HUES64 (cell line): Measurements from ENCODE around the gene PAGE4. TPM values are rescaled to one million over a fixed set of nuclear protein-coding genes. Genes with fewer than 3 reads are reported as not detected.

Experiments used
- H3K27ac ChIP-seq: 2 replicates; pipeline ENCODE4 v1.7.0; 2013; ENCODE audit warnings: low read depth, low read length, inconsistent platforms
- H3K27me3 ChIP-seq: 2 replicates; pipeline ENCODE4 v1.6.1; 2013; ENCODE audit warnings: mild to moderate bottlenecking, low read length; ENCODE audit not compliant: insufficient read depth
- H3K36me3 ChIP-seq: 2 replicates; pipeline ENCODE4 v1.6.1; 2013; ENCODE audit warnings: mild to moderate bottlenecking, low read length; ENCODE audit not compliant: insufficient read depth
- H3K4me1 ChIP-seq: 2 replicates; pipeline ENCODE4 v1.6.1; 2013; ENCODE audit warnings: mild to moderate bottlenecking, low read length, moderate library complexity; ENCODE audit not compliant: insufficient read depth
- H3K4me3 ChIP-seq: 2 replicates; pipeline ENCODE4 v1.5.1; 2013; ENCODE audit warnings: mild to moderate bottlenecking, low read length, moderate library complexity
- H3K9ac ChIP-seq: 2 replicates; pipeline ENCODE4 v1.6.1; 2013; ENCODE audit warnings: mild to moderate bottlenecking, low read depth, low read length
- H3K9me3 ChIP-seq: 2 replicates; pipeline ENCODE4 v1.6.1; 2013; ENCODE audit warnings: low read depth, low read length; ENCODE audit not compliant: insufficient read depth
- WGBS: fragments of 150-250, 120-280 bp; methylation state at CpG from one replicate; pipeline ENCODE4 v1.1.7; 2013; ENCODE audit warnings: missing lambda C conversion rate; 5-methylcytosine and 5-hydroxymethylcytosine counted together
- polyA plus RNA-seq, 2 experiments: library from polyadenylated mRNA; stranded (reverse); fragments of 50-300 nt; gene quantifications; one replicate each; pipeline ENCODE4 v1.2.3, GENCODE V29; 2013

PAGE4 gene
- 0.70 TPM for polyA plus RNA-seq (2013, experiment 1 of 2)
- polyA plus RNA-seq (2013, experiment 2 of 2): not detected

DNA sequence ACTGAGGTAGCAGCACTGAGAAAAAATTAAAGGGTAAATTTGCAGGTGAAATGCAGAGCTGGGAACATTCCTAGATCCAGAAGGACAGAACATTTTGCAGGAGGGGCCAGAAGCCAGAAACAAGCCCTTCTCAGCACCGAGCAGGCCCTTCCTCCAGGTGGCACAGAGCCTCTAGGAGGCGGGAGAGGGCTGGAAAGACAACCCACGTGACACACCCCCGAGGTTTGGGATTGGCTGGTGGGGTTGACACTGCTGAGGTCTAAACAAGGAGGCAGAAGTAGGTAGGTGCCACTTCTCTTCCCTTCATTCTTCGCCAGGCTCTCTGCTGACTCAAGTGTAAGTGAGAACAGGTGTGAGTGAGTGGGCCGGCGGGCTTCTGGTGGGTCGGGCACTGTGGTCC, at the start of gene PAGE4:
Gene PAGE4, plus strand, starts transcription at position 288 of the 400 bp plus-strand sequence. CDS start 1,126 bp downstream, outside the sequence.
- no peak within 1 kb of the TSS for H3K27ac ChIP-seq
- 85% methylated on average over 7 of the region's 8 CpGs for WGBS
- no peak within 1 kb of the TSS for H3K4me3 ChIP-seq
- H3K4me1 ChIP-seq: no peaks in the 10 kb centered on the region
- no peaks in the 10 kb centered on the region for H3K27me3 ChIP-seq
- H3K9me3 ChIP-seq: no peaks in the 10 kb centered on the region
- H3K36me3 ChIP-seq: no peaks in the 10 kb centered on the region
- no peak within 1 kb of the TSS for H3K9ac ChIP-seq

- no peaks in the 10 kb centered on the region for H3K9me3 ChIP-seq
- no peak overlapping the region for H3K9ac ChIP-seq
- H3K36me3 ChIP-seq: no peaks in the 10 kb centered on the region
- 89% methylated on average over 1 of the region's 1 CpG for WGBS
- H3K27ac ChIP-seq: no peak overlapping the region
- no peaks in the 10 kb centered on the region for H3K27me3 ChIP-seq
- no peaks in the 10 kb centered on the region for H3K4me1 ChIP-seq
- H3K4me3 ChIP-seq: no peak overlapping the region
These were observed 44.3 kb upstream of the PAGE4 start for GRCh38 chrX:49784747-49785280.

DNA sequence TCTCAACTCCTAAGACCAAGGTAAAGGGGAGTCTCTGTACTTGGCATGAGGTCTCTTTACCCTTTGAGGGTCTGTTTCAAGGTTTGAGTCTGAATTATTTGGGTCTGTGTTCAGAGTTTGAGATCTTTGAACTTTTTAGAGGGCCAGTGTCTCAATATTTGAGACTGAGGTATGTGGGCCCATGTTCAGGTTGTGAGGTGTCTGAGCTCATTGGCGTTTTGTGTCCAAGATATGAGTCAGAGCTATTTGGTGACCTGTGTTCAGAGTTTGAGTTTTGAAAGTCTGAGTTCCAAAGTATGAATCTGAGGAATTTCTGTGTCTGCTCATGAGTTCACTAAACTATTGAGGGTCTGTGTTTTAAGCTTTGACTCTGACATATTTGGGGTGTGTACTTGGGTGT, 36.7 kb upstream of the PAGE4 start:
- no peaks in the 10 kb centered on the region for H3K4me1 ChIP-seq
- H3K27ac ChIP-seq: no peak overlapping the region
- WGBS: 88% methylated on average over 1 of the region's 1 CpG

GRCh38 chrX:49793686-49794085, 35.4 kb upstream of the PAGE4 start:
- no peaks in the 10 kb centered on the region for H3K27me3 ChIP-seq
- no peaks in the 10 kb centered on the region for H3K4me1 ChIP-seq

More for the DNA sequence above, 36.7 kb upstream of the PAGE4 start:
- H3K36me3 ChIP-seq: no peaks in the 10 kb centered on the region
- H3K27me3 ChIP-seq: no peaks in the 10 kb centered on the region
- no peak overlapping the region for H3K9ac ChIP-seq
- no peak overlapping the region for H3K4me3 ChIP-seq
- no peaks in the 10 kb centered on the region for H3K9me3 ChIP-seq

DNA sequence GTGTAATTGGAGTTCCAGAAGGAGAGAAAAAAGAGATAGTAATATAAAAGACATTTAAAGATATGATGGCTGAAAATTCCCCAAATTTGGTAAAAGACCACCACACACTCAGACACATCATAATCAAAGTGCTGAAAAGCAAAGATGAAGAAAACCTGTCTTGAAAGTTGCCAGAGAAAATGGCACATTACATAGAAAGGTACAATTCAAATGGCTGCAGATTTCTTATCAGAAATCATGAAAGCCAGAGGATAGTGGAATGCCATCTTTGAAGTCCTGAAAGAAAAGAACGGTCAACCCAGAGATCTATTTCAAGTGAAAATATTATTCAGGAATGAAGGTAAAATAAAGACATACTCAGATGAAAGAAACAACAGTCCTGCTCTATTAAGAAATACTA, 29.3 kb upstream of the PAGE4 start:
- Histone ChIP-seq H3K36me3 (no peaks in the 10 kb centered on the region), H3K27me3 (no peaks in the 10 kb centered on the region), H3K9ac (no peak overlapping the region), H3K4me1 (no peaks in the 10 kb centered on the region), H3K4me3 (no peak overlapping the region), H3K9me3 (no peaks in the 10 kb centered on the region), H3K27ac (no peak overlapping the region)
- WGBS: no CpG with 5 or more reads among the region's 1 CpG

More at GRCh38 chrX:49793686-49794085, 35.4 kb upstream of the PAGE4 start:
- no peak overlapping the region for H3K27ac ChIP-seq
- no peak overlapping the region for H3K4me3 ChIP-seq
- no peak overlapping the region for H3K9ac ChIP-seq
- no peaks in the 10 kb centered on the region for H3K9me3 ChIP-seq
- no peaks in the 10 kb centered on the region for H3K36me3 ChIP-seq

- Histone ChIP-seq H3K27ac (no peak overlapping the region), H3K9me3 (no peaks in the 10 kb centered on the region), H3K27me3 (no peaks in the 10 kb centered on the region), H3K4me1 (no peaks in the 10 kb centered on the region), H3K9ac (no peak overlapping the region), H3K4me3 (no peak overlapping the region), H3K36me3 (no peaks in the 10 kb centered on the region)
- 100% methylated on average over 1 of the region's 1 CpG for WGBS
These were observed 19.0 kb upstream of the PAGE4 start for GRCh38 chrX:49809891-49810632.

- Histone ChIP-seq H3K27ac (no peak overlapping the region), H3K9ac (no peak overlapping the region), H3K4me3 (no peak overlapping the region), H3K9me3 (no peaks in the 10 kb centered on the region), H3K27me3 (no peaks in the 10 kb centered on the region), H3K36me3 (no peaks in the 10 kb centered on the region), H3K4me1 (no peaks in the 10 kb centered on the region)
- WGBS: 83% methylated on average over 4 of the region's 4 CpGs
These were observed 16.9 kb upstream of the PAGE4 start for GRCh38 chrX:49812177-49812576.

DNA sequence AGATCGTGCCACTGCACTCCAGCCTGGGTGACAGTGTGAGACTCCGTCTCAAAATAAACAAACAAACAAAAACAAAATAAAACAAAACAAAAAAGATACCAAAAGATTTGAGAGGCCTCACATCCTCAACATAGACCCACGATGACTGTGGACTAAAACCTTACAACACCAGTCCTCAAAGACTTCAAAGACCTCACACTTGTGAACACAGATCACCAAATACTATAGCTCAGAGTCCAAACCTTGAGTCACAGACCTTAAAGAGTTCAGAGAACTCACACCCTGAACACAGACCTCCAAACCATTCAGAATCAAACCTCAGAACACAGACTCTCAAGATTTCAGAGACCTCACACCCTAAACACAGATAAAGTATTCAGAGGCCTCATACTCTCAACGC, 12.7 kb upstream of the PAGE4 start:
- no peak overlapping the region for H3K9ac ChIP-seq
- H3K27me3 ChIP-seq: no peaks in the 10 kb centered on the region
- no peaks in the 10 kb centered on the region for H3K9me3 ChIP-seq
- H3K4me3 ChIP-seq: no peak overlapping the region
- WGBS: 96% methylated on average over 3 of the region's 4 CpGs
- H3K4me1 ChIP-seq: no peaks in the 10 kb centered on the region
- no peaks in the 10 kb centered on the region for H3K36me3 ChIP-seq
- no peak overlapping the region for H3K27ac ChIP-seq

GRCh38 chrX:49838374-49838773, 9.3 kb downstream of the PAGE4 start:
- H3K4me3 ChIP-seq: no peak overlapping the region
- no peaks in the 10 kb centered on the region for H3K36me3 ChIP-seq
- H3K4me1 ChIP-seq: no peaks in the 10 kb centered on the region
- WGBS: 24% methylated on average over 5 of the region's 8 CpGs
- H3K9ac ChIP-seq: no peak overlapping the region
- H3K27me3 ChIP-seq: no peaks in the 10 kb centered on the region
- no peak overlapping the region for H3K27ac ChIP-seq
- H3K9me3 ChIP-seq: no peaks in the 10 kb centered on the region

DNA sequence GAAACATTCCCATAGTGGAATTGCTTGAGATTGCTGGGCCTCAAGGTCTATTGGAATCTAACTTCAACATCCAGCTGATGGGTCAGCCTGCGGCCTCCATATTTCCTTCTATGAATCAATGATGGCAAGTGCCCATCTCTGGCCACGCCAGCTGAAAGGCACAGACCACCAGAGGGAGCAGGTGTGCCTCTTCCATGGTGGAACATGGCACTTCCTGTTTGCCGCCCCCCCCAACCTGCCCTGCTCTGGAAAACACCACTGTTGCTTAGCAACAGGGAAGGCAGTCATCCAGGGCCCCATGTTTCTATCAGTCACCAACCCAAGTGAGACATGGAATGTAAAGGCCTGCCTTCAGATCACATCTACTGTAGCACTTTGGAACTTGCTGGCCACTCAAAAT, 11.6 kb downstream of the PAGE4 start:
- H3K27ac ChIP-seq: no peak overlapping the region
- no peaks in the 10 kb centered on the region for H3K4me1 ChIP-seq
- H3K9me3 ChIP-seq: no peaks in the 10 kb centered on the region
- H3K36me3 ChIP-seq: no peaks in the 10 kb centered on the region
- 46% methylated on average over 3 of the region's 3 CpGs for WGBS
- H3K27me3 ChIP-seq: no peaks in the 10 kb centered on the region
- no peak overlapping the region for H3K9ac ChIP-seq
- H3K4me3 ChIP-seq: no peak overlapping the region

DNA sequence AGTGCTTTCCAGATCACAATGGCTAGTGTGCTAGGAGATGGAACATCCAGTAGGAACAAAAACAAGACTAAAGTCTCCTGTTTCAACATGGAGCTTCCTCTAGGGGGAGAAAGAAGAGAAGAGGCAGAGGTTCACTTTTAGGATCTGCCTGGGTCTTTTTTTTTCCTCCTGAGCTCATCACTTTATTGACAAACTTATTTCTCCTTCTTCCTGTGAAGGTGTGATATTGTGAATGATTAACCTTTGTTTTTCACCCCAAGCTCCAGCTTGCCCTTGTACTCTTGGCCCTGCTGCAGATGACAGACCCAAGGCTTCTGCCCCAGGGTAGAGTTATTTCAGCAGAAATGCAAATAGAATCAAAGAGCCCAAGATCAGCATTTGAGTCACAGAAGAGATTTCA, 13.5 kb downstream of the PAGE4 start:
- no peaks in the 10 kb centered on the region for H3K9me3 ChIP-seq
- no peaks in the 10 kb centered on the region for H3K36me3 ChIP-seq
- no peaks in the 10 kb centered on the region for H3K27me3 ChIP-seq
- H3K4me1 ChIP-seq: no peaks in the 10 kb centered on the region
- no peak overlapping the region for H3K27ac ChIP-seq
- no peak overlapping the region for H3K9ac ChIP-seq
- no peak overlapping the region for H3K4me3 ChIP-seq
